ENCODE measurements around the gene PPHLN1. TPM values are rescaled to one million over a fixed set of nuclear protein-coding genes. Genes with fewer than 3 reads are reported as not detected.

Gene PPHLN1

Small RNA genes lying within 50 kb of the gene (small RNA-seq; reads per million reads assigned to genes)
- gene MIR7851 (ENCODE audit: insufficient read depth) (2.8 reads per million), gene RF00019 (ENCODE audit: insufficient read depth) (not detected), gene RF00090 (ENCODE audit: insufficient read depth) (not detected), gene RNU6-249P (ENCODE audit: insufficient read depth) (not detected)

Measured in neuronal stem cell (in vitro differentiated cells).